Heart right ventricle (tissue), 16 donors: ENCODE data around the gene SMYD3. TPM values are rescaled to one million over a fixed set of nuclear protein-coding genes. Genes with fewer than 3 reads are reported as not detected.
A peak's percentile ranks its signal among the peaks of the same experiment; 100 is the strongest.

Source experiments
- ATAC-seq, 8 donors: fragments of 200-7000 bp; cut with Tn5 transposase; one replicate each; pipeline ENCODE4 v1.9.1; 2020; ENCODE audit warnings: mild to moderate bottlenecking in 8 of 8, moderate library complexity in 8 of 8, moderate number of reproducible peaks in 1 of 8
- DNase-seq, 2 donors: peaks; one replicate each; pipeline ENCODE4 v3.0.0-alpha.2; 2020
- H3K27ac ChIP-seq, 10 donors: fragments of 200-600 bp; sonication (generic) in 2 of 10; one replicate each; pipeline versions ENCODE4 v1.5.0 to v1.8.0; 2020 to 2022; ENCODE audit warnings: mild to moderate bottlenecking in 3 of 10
- H3K27me3 ChIP-seq, 7 donors: fragments of 200-600 bp; one replicate each; pipeline ENCODE4 v1.8.0; 2021 to 2022; ENCODE audit warnings: mild to moderate bottlenecking in 2 of 7
- H3K36me3 ChIP-seq, 9 donors: fragments of 200-600 bp; sonication (generic) in 1 of 9; one replicate each; pipeline versions ENCODE4 v1.5.0 to v1.8.0; 2020 to 2022; ENCODE audit warnings: mild to moderate bottlenecking in 2 of 9
- H3K4me1 ChIP-seq, 9 donors: fragments of 200-600 bp; sonication (generic) in 1 of 9; one replicate each; pipeline versions ENCODE4 v1.5.0 to v1.8.0; 2020 to 2022; ENCODE audit warnings: mild to moderate bottlenecking in 4 of 9
- H3K4me3 ChIP-seq, 10 donors: fragments of 200-600 bp; sonication (generic) in 2 of 10; one replicate each; pipeline versions ENCODE4 v1.5.0 to v1.8.0; 2020 to 2022; ENCODE audit warnings: mild to moderate bottlenecking in 7 of 10, moderate library complexity in 2 of 10
- H3K9me3 ChIP-seq, 11 donors: fragments of 200-600 bp in 10 of 11; sonication (generic) in 2 of 11; one replicate each; pipeline versions ENCODE4 v1.5.0 to v1.8.0; 2013 to 2022; ENCODE audit warnings: mild to moderate bottlenecking in 2 of 11, control low read depth in 1 of 11, moderate library complexity in 1 of 11
- CTCF ChIP-seq, 9 donors: fragments of 200-600 bp; sonication (generic) in 2 of 9; IDR thresholded peaks; one replicate each; pipeline versions ENCODE4 v1.5.0 to v1.8.0; 2021 to 2022; ENCODE audit warnings: antibody characterized with exemption in 9 of 9, mild to moderate bottlenecking in 5 of 9, moderate library complexity in 1 of 9
- WGBS, 2 donors: extraction: QIAGEN DNeasy Blood & Tissue Kit; methylation state at CpG; one replicate each; pipeline ENCODE4 v1.1.7; 2013; ENCODE audit warnings: inconsistent platforms in 1 of 2; 5-methylcytosine and 5-hydroxymethylcytosine counted together
- intact Hi-C, 10 donors: fragments of 100-400 bp; cut with DNase I; formaldehyde crosslinking; loops; one replicate each; pipeline versions ENCODE4 v1.11.1 to v1.14.2; 2022
- polyA plus RNA-seq, 2 donors: library from polyadenylated mRNA; stranded (reverse); fragments of 200-250 nt; gene quantifications; one replicate each; pipeline ENCODE4 v1.2.3, GENCODE V29; 2013
- total RNA-seq, 10 donors: library from RNA; stranded (reverse); fragmentation: NEBNext Ultra II Directional in 3 of 10; extraction: Animal tissue kit (Norgen Biotek cat#: 25700) in 3 of 10; gene quantifications; one replicate each; pipeline versions ENCODE4 v1.2.1 to v1.2.4, GENCODE V29; 2021 to 2023
- donor health status: Arrhythmogenic right ventricular cardiomyopathy.
- donor health status: ischemic (EF 13 %, LVEDD 7.1; RV severe dilation, severe dysfunction).
- donor health status: healthy with polysubstance abuse.
- donor health status: DM: no; HTN: yes; CAD: no.
- donor health status: DM: no; HTN: no; CAD: no.
- donor health status: ischemic (EF 25% LVEDD 6.9; RV normal size, moderate dysfunction).
- donor health status: ischemic (EF 25% LVEDD 5.7; RV mildly dilated, moderate dysfunction).
- donor health status: healthy.
- donor health status: DM: yes; HTN: yes; CAD: no.
- donor health status: Ischemic cardiomyopathy.
- donor health status: ischemic (EF 35%, LVEDD 5.7; RV mildly dilated, moderate dysfunction).
- donor health status: nonischemic (EF 11% LVEDD 7.7; RV severe dilation, severe dysfunction).
- donor health status: DM: yes; HTN: yes; CAD: no.
- donor health status: PGD.
- donor health status: ischemic (EF 29% LVEDD 5.4; RV normal size, mild dysfunction).
- donor health status: nonischemic (EF 23%, LVEDD 6.1; RV moderate dilation, normal function).

Gene SMYD3
- total and polyA plus RNA-seq, 12 donors: 5.9 to 13.9 (median 8.1) TPM

DNA sequence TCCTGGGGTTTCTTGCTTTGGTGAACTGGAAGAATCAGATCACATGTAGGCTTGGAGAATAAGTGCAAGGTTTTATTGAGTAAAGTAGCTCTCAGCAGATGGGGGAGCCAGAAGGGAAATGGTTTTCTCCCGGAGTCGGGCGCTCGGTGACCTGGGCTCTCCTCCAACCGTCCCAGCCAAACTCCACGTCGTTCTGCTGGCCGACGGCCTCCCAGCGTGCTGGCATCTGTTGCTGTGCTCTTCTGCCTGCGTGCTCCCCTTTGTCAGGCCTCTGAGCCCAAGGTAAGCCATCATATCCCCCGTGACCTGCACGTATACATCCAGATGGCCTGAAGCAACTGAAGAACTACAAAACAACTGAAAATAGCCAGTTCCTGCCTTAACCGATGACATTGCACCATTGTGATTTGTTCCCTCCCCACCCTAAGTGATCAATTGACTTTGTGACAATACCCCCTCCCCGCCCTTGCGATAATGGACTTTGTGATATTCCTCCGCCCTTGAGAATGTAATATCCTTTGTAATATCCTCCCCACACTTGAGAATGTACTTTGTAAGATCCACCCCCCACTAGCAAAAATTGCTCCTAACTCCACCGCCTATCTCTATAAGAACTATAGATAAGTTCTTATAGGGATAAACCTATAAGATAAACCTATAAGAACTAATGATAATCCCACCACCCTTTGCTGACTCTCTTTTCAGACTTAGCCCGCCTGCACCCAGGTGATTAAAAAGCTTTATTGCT, 88.3 kb downstream of the SMYD3 start:
- ATAC-seq (peak in 2 of 8 donors; percentile 61 to 79), DNase-seq (peak in 1 of 2 donors; percentile 17)
- peaks cover 0 to 3% (median 0%) of the 10 kb centered on the region in 9 donors for H3K4me1 ChIP-seq
- WGBS, 2 donors: 96% methylated on average over 19 of the region's 19 CpGs
- H3K36me3 ChIP-seq: peaks cover 0 to 4% (median 0%) of the 10 kb centered on the region in 9 donors
- H3K27ac ChIP-seq: no peak overlapping the region
- no peak for TF ChIP-seq CTCF (IDR thresholded peaks at IDR 0.05)
- H3K9me3 ChIP-seq: peaks cover 0 to 5% (median 0%) of the 10 kb centered on the region in 11 donors
- H3K27me3 ChIP-seq: no peaks in the 10 kb centered on the region
- intact Hi-C loops: no loop called here
- no peak overlapping the region for H3K4me3 ChIP-seq

DNA sequence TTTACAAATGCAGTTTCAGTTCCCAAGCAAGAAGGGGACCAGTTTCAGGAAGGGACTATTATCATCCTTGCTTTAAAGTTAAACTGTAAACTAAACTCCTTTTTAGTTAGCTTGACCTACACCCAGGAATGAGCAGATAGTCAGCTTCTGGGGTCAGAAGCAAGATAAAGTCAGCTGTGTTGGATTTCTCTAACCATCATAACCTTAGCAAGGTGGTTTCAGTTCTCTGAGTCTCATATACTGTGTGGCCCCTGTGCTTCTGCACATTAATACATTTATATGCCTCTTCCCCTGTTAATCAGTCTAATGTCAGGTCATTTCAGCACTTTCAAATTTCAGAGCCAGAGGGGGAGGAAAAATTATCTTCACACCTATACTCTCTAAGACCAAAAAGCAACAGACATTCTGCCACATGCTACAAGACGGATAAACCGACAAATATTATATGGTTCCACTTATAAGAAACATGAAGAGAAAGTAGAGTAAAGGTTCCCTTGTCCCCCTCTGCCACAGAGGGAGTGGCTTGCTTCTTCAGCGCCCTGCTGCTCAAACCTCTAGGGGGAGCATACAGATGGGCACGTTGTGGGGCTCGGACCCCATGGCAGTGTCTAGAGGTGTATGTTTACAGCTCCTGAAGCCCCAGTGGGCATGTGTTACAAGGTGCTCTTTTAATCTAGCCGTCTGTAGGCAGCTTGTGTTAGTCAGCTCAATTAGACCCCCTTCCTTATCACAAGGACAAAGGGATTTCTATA, 89.1 kb downstream of the SMYD3 start:
- TF ChIP-seq CTCF (IDR thresholded peaks at IDR 0.05): no peak
- WGBS, 2 donors: 89 to 90% methylated on average over 6 of the region's 6 CpGs

DNA sequence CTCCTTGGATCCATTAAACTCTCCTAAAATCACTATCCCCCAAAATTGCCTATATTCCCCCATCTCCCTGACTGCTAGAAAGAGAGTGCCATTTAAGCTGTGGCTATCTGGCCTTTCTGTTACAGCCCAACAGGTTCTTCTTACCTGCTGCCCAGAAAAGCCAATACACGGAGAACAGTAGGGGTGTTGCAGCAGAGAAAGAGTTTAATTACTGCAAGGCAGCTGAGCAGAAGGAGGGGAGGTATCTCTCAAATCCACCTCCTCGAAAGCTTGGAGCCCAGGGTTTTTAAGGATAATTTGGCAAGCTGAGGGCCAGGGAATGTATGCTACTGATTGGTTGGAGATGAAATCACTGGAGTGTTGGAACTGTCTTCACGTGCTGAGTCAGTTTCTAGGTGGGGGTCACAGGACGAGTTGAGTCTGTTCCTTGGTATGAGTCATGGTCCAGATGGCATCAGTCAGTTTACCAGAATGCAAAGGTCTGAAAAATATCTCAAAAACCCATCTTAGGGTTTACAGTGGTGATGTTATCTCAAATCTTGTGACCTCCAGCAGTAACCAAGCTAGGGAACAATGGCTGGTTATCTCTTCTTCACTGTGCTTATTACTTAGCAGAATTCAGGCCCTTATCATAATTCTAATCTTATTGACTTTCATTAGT, 89.8 kb downstream of the SMYD3 start:
- Histone ChIP-seq H3K27me3 (no peaks in the 10 kb centered on the region), H3K4me3 (no peak overlapping the region), H3K9me3 (peaks cover 0 to 5% (median 0%) of the 10 kb centered on the region in 11 donors), H3K36me3 (peaks cover 0 to 4% (median 0%) of the 10 kb centered on the region in 9 donors), H3K4me1 (peaks cover 0 to 3% (median 0%) of the 10 kb centered on the region in 9 donors), H3K27ac (no peak overlapping the region)
- no peak for TF ChIP-seq CTCF (IDR thresholded peaks at IDR 0.05)
- DNase-seq (no peak), ATAC-seq (peak in 1 of 8 donors; percentile 8)
- 75 to 77% methylated on average over 4 of the region's 4 CpGs for WGBS, 2 donors
- intact Hi-C loops: no loop called here

More for the DNA sequence above, 89.1 kb downstream of the SMYD3 start:
- ATAC-seq (no peak), DNase-seq (no peak)
- H3K4me1 ChIP-seq: peaks cover 0 to 3% (median 0%) of the 10 kb centered on the region in 9 donors
- H3K27me3 ChIP-seq: no peaks in the 10 kb centered on the region
- H3K27ac ChIP-seq: no peak overlapping the region
- intact Hi-C loops: no loop called here
- peaks cover 0 to 5% (median 0%) of the 10 kb centered on the region in 11 donors for H3K9me3 ChIP-seq
- no peak overlapping the region for H3K4me3 ChIP-seq
- H3K36me3 ChIP-seq: peaks cover 0 to 4% (median 0%) of the 10 kb centered on the region in 9 donors

DNA sequence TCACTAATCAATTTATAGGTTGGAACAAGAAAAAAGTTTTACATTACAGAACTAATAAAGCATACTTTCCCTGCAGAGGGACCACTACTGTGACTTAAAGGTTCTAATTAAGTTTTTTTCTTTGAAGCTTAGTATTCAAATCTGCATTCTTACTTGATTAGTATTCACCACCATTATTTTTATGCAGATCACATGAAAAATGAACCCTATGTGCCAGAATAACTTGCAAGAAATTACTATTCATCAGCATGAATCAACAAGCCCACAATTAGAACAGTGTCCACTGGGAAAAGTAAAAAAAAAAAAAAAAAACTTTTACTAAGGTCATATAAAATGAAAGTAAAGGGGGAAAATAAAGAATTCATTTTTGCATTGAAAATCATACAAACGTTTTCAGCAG, 90.8 kb downstream of the SMYD3 start:
- H3K4me1 ChIP-seq: peaks cover 0 to 3% (median 0%) of the 10 kb centered on the region in 9 donors
- 59 to 79% methylated on average over 1 of the region's 1 CpG for WGBS, 2 donors
- H3K27me3 ChIP-seq: no peaks in the 10 kb centered on the region
- intact Hi-C loops: no loop called here
- peaks cover 0 to 5% (median 0%) of the 10 kb centered on the region in 11 donors for H3K9me3 ChIP-seq
- peaks cover 0 to 4% (median 0%) of the 10 kb centered on the region in 9 donors for H3K36me3 ChIP-seq
- DNase-seq: no peak
- no peak overlapping the region for H3K4me3 ChIP-seq
- no peak for ATAC-seq
- no peak for TF ChIP-seq CTCF (IDR thresholded peaks at IDR 0.05)
- no peak overlapping the region for H3K27ac ChIP-seq
